MM.1S (cell line): ENCODE results near the gene EPB41L2.

Experiments
- EZH2 ChIP-seq: fragments of 300-600 bp; sonication (generic); optimal IDR thresholded peaks from 2 replicates; pipeline ENCODE3; 2017; ENCODE audit warnings: low read depth, mild to moderate bottlenecking, antibody characterized with exemption, low read length, mixed read lengths
- TF ChIP-seq, protein P1 (sequence below): fragments of 300-600 bp; sonication (generic); IDR thresholded peaks from 2 replicates; pipeline ENCODE4 v1.5.1; 2016; ENCODE audit warnings: antibody characterized with exemption, low read length, mixed read lengths

GRCh38 chr6:131033631-131034030, 29.4 kb downstream of the EPB41L2 start:
- TF ChIP-seq, protein P1, sequence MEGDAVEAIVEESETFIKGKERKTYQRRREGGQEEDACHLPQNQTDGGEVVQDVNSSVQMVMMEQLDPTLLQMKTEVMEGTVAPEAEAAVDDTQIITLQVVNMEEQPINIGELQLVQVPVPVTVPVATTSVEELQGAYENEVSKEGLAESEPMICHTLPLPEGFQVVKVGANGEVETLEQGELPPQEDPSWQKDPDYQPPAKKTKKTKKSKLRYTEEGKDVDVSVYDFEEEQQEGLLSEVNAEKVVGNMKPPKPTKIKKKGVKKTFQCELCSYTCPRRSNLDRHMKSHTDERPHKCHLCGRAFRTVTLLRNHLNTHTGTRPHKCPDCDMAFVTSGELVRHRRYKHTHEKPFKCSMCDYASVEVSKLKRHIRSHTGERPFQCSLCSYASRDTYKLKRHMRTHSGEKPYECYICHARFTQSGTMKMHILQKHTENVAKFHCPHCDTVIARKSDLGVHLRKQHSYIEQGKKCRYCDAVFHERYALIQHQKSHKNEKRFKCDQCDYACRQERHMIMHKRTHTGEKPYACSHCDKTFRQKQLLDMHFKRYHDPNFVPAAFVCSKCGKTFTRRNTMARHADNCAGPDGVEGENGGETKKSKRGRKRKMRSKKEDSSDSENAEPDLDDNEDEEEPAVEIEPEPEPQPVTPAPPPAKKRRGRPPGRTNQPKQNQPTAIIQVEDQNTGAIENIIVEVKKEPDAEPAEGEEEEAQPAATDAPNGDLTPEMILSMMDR, result no peak
- TF ChIP-seq EZH2, result no peak
